Measurements from ENCODE around the gene ST6GALNAC2. TPM values are rescaled to one million over a fixed set of nuclear protein-coding genes. Genes with fewer than 3 reads are reported as not detected.
A peak's percentile ranks its signal among the peaks of the same experiment; 100 is the strongest.
"Not testable (repeated sequence)": the region's sequence is repeated elsewhere in the genome, so short reads cannot be mapped to it uniquely, and the experiment has no call there.

The ST6GALNAC2 gene
- total RNA-seq, 1 donor from 2014 or later: 104 TPM

GRCh38 chr17:76534831-76535732, 50.6 kb downstream of the ST6GALNAC2 start:
- intact Hi-C loops (cut with DNase I): no loop called here
- ATAC-seq (no peak), DNase-seq (ENCODE audit: low spot score) (no peak)

GRCh38 chr17:76533640-76534359, 51.9 kb downstream of the ST6GALNAC2 start:
- ATAC-seq; DNase-seq (ENCODE audit: low spot score); intact Hi-C loops (cut with DNase I): not testable (repeated sequence)

- ATAC-seq: no peak
- no peak for DNase-seq (ENCODE audit: low spot score)
- intact Hi-C loops (cut with DNase I): no loop called here
Observed at GRCh38 chr17:76532072-76532651, 53.5 kb downstream of the ST6GALNAC2 start.

GRCh38 chr17:76531486-76532038, 54.1 kb downstream of the ST6GALNAC2 start:
- intact Hi-C loops (cut with DNase I): no loop called here
- ATAC-seq: no peak
- no peak for DNase-seq (ENCODE audit: low spot score)

GRCh38 chr17:76530811-76531485, 54.7 kb downstream of the ST6GALNAC2 start:
- ATAC-seq: no peak
- intact Hi-C loops (cut with DNase I): no loop called here

GRCh38 chr17:76530095-76530723, 55.5 kb downstream of the ST6GALNAC2 start:
- ATAC-seq (peak; percentile 70), DNase-seq (ENCODE audit: low spot score) (peak; percentile 86)
- intact Hi-C loops (cut with DNase I): no loop called here

More at GRCh38 chr17:76530811-76531485, 54.7 kb downstream of the ST6GALNAC2 start:
- DNase-seq (ENCODE audit: low spot score): no peak

- intact Hi-C loops (cut with DNase I): no loop called here
- peak; percentile 93 for DNase-seq (ENCODE audit: low spot score)
Observed at GRCh38 chr17:76529224-76530094, 56.2 kb downstream of the ST6GALNAC2 start.

GRCh38 chr17:76528528-76529223, 57.0 kb downstream of the ST6GALNAC2 start:
- ATAC-seq: peak; percentile 5

More at GRCh38 chr17:76529224-76530094, 56.2 kb downstream of the ST6GALNAC2 start:
- ATAC-seq: peak; percentile 83

GRCh38 chr17:76528156-76528527, 57.5 kb downstream of the ST6GALNAC2 start:
- intact Hi-C loops (cut with DNase I): no loop called here
- ATAC-seq: no peak
- no peak for DNase-seq (ENCODE audit: low spot score)

More at GRCh38 chr17:76528528-76529223, 57.0 kb downstream of the ST6GALNAC2 start:
- intact Hi-C loops (cut with DNase I): no loop called here
- no peak for DNase-seq (ENCODE audit: low spot score)

GRCh38 chr17:76527430-76528111, 58.1 kb downstream of the ST6GALNAC2 start:
- intact Hi-C loops (cut with DNase I): no loop called here
- DNase-seq (ENCODE audit: low spot score) (peak; percentile 84), ATAC-seq (peak; percentile 43)

- ATAC-seq; intact Hi-C loops (cut with DNase I); DNase-seq (ENCODE audit: low spot score): not testable (repeated sequence)
Observed at GRCh38 chr17:76527016-76527415, 58.6 kb downstream of the ST6GALNAC2 start.

GRCh38 chr17:76525513-76525833, 60.2 kb downstream of the ST6GALNAC2 start:
- intact Hi-C loops (cut with DNase I); DNase-seq (ENCODE audit: low spot score); ATAC-seq: not testable (repeated sequence)

- no peak for DNase-seq (ENCODE audit: low spot score)
- ATAC-seq: no peak
- intact Hi-C loops (cut with DNase I): loop anchor here (5.0 kb wide), 1 partner anchor 102 kb away; no protein-coding TSS in a partner anchor
Observed at GRCh38 chr17:76524598-76525512, 60.8 kb downstream of the ST6GALNAC2 start.

- intact Hi-C loops (cut with DNase I): loop anchor here (5.0 kb wide), 1 partner anchor 104 kb away; no protein-coding TSS in a partner anchor
- DNase-seq (ENCODE audit: low spot score) (peak; percentile 87), ATAC-seq (peak; percentile 61)
Observed at GRCh38 chr17:76523084-76524037, 62.3 kb downstream of the ST6GALNAC2 start.
